ENCODE measurements around the gene BMP7.

The BMP7 gene

DNA sequence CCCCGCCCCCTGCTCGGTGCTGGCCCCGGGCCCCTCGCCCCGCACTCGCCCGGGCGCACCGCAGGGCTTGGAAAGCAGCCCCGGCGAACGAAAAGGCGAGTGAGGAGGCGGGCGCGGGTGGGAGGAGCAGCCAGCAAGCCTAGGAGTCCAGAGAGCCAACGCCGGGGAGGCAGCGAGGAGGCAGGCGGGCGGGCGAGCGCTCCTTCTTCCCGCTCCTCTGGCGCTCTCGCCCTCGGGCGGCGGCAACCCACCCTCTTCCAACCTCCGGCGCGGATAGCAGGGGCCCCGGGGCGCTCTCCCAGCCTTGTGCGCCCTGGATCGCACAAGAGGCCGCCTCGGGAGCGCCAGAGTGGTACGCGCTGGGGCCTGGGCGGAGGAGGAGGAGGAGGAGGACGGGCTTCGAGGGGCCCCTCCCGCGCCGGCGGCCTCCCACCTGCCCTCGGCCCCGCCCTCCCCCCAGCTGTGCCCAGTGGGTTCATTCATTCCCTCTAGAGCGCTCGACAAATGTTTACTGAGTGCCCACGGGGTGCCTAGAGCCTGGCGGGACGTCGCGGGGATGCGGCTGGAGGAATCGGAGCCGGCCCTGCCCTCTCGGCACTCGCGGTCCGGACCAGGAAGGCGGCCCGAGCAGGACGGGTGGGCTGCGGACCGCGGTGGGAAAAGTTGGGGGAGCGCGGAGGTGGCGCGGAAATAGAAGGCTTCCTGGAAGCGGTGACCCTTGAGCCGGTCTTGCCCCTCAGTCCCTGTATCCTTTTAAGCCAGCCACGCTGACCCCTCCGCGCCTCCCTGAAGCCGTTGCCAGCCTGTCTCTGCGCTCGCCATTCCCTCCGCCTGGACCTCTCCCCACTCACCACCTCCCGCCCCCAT, at the start of gene BMP7:
BMP7 (minus strand) TSS at position 351 of the 867 bp plus-strand sequence. CDS start 519 bp downstream, outside the sequence.
- DNase-seq (ENCODE audit: low read depth in 2 of 2), result no peak

DNA sequence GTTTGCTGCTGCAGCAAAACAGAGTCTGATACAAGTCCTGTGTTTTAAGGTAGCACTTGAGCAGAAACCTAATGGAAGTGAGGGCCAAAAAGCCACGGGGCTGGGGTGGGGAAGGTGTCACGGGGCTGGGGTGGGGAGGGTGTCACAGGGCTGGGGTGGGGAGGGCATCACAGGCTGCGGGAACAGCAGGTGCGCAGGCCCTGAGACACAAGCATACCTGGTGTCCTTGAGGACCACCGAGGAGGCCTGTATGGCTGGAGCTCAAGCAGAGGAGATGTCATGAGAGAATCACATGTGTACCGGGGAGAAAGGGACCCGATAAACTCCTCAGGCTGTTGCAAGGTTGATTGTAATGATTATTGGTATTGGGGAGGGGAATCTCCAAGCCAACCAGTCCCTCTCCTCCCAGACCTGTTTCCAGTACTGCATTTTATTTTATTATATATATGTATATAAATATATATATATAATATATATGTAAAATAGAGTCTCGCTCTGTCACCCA, 49.6 kb upstream of the BMP7 start:
- DNase-seq (ENCODE audit: low read depth in 2 of 2), result no peak

DNA sequence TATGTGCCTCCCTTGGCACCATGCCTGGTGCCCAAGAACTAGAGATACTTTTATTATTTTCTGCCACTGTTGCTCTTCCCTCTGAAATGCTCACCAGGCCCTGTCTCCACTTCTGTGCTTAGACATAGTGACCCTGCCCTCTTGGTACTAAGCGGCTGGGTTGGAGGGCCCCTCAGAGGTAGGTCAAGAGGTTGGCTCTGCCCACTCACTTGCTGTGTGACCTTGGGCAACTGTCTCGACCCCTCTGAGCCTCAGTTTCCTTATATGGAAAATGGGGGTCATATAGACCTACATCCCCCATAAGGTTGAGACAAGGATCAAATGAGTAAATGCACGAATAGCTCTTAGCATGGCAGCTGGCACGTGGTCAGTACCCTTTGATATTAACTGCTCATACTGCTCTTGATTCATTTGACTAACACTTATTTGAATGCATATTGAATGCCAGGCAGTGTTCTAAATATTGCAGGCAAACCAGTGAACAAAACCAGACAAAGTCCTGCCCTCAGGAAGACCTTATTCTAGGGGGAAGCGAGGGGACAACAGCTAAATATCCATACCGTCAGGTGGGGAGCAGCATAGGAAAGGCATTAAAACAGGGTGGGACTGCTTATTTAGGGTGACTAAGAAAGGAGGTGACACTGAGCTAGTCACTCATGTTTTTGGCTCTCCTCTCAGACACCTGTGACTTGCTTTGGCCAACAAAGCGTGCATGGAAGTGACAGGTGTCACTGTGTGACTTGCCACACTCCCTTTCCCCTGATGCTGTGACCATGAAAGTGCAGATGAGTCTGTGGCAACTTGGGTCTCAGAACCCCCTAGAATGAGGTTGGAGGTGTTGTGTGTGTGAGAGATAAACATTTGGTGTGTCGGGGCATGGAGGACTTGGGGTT, 48.9 kb upstream of the BMP7 start:
- no peak for DNase-seq (ENCODE audit: low read depth in 2 of 2)

DNA sequence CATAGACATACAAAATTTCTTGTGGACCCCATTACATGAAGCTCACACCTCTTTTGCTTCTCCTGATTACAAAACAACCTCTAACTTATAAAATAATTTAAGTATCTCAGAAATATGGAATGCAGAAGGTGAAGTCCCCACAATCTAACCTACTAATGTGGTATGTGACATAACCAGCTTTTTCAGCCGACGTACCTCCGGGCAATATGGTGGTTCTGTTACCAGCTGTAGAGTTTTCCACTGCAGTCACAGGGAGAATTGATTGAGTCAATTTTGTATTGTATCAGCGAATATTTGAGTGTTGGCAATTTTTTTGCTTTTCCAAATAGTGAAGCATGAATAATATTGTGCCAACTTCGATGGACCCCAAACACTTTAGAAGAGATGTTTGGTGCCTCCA, 47.5 kb upstream of the BMP7 start:
- DNase-seq (ENCODE audit: low read depth in 2 of 2), result no peak

DNA sequence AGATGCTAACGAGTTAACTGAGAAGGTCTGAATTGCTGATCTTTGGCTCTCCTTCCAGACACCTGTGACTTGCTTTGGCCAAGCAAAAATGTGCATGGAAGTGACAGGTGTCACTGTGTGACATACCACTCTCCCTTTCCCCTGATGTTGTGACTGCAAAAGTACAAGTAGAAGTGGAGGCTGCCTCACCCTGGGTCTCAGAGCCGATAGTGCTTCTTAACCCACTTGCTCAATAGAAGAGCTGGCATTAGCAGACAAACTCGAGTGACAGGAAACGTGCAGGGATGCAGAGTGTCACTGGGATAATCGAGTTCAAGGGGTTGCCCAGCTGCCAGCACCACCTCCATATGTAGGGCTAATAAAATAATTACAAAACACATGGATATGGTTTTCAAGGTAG, 46.8 kb upstream of the BMP7 start:
- no peak for DNase-seq (ENCODE audit: low read depth in 2 of 2)

DNA sequence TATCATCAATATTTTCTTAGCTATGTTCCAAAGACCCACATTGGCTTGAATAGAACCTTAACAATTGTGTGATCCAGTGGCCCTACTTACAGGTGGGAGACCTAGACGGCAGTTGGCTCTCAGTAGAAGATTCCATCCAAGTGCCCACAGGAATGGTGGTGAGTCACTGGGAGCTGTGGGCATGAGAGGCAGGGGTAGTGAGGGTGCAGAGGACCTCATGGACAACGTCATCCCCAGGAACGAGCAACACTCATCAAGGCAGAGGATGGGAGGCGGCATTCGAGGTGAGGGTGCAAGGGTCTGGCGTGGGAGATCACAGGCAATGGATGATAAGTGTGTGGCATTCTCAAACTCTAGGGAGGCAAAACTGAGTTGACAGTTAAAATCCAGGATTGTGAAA, 45.7 kb upstream of the BMP7 start:
- no peak for DNase-seq (ENCODE audit: low read depth in 2 of 2)

DNA sequence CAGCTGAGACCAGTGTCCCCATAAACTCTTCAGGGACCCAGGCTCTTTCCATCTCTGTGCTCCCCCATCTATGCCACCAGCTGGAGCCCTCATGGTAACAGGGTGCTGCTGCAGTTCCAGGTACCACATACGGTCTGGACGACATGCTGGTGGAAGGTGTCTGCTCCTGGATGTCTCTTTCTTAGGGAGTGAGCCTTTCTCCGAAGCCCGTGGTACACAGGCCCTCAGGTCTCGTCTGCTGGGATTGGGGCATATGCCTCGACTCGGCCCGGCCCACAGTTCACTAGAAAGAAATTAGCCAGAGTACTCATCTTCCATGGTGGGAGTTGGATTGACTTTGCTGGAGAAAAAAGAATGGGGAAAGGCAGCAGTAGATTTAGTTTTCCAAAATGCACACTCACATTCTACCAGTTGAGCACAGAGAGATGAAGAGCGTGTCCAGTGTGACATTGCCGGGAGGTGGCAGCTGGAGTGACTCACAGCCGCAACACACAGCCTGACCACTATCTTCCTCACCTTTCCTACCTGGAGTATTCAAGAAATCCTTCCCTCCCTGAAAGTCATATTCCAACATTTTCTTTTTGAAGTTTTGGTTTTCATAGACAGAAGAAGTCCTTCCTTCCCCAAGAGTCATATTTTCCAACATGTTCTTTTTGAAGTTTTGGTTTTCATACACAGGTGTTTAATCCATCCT, 44.5 kb upstream of the BMP7 start:
- DNase-seq (ENCODE audit: low read depth in 2 of 2), result no peak

DNA sequence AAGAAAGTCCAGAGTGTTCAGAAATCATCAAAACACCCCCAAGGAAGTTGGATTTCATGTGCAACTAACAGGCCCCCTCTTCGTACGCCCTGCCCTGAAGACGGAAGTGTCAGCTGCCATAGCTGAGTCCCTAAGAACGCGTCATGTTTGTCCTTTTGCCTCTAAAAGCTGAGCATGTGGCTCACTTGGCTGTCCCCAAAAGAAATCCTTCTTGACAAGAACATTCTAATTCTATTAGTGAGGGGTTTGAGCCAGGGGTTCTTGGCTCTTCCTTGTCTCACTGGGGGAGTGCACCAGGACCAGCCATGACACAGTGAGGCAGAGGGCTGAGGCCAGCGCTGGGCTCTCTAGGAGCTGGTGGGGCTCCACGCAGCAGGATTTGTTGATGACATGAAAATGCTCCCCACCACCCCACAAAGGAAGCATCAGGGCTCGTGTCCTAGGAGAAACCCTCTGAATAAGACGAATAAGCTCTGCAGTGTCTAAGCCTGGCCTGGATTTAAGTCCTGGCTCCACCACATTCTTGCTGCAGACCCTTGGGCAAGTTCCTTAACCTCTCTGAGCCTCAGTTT, 43.2 kb upstream of the BMP7 start:
- DNase-seq (ENCODE audit: low read depth in 2 of 2), result no peak

DNA sequence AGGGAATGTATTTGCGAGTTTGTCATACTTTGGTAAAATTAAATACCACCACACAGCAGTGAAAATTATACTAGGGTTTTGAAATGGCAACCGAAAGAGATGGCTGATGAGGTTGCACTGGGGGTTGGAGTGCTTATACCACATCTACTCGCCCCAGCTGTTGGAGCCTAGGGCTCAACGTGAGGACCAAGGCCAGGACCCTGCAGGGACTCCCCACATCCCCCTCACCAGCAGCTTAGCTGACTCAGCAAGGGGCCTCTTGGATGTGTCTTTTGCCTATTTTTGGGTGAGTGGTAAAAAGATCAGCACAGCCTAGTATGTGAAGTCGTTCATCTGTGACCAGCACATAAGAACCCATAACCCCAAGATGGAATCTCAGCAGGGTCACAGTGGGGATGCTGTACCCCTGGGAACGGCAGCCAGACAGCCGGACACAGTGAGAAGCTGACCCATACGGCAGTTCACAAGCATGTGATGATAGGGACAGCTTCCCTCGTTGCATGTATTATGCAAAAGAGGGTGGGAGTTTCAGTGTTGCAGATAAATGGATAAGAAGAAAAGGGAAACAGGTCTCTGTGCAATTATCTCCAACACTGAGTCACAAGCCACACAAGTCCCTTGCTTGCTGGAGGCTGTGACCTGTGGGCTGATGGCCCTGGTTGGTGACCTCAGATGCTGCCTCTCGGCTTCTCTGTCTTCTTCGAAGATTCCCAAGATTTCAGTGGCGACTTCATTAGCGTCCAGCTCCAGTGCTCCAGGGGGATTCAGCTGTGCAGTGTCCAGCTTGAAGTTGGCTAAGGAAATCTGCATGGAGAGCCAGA, 42.2 kb upstream of the BMP7 start:
- DNase-seq (ENCODE audit: low read depth in 2 of 2), result no peak

DNA sequence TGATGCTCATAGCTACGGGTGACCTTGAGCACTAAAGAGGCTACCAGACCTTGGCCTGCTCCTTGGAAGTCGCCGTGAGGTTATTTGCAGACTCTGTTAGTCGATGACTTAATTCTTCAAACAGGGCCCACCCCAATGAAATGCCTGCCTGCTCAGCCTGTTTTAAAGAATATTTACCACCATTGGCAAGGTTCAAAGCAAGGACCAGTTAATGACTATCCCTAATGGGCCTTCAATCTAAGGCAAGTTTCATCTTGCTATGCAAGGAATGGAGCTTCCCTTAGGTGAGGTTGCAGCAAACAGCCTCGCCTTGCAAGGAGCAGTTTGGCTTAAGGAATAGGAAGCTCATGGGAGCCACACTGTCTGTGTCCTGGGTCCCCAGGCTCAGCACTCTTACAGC, 40.3 kb upstream of the BMP7 start:
- DNase-seq (ENCODE audit: low read depth in 2 of 2), result no peak

DNA sequence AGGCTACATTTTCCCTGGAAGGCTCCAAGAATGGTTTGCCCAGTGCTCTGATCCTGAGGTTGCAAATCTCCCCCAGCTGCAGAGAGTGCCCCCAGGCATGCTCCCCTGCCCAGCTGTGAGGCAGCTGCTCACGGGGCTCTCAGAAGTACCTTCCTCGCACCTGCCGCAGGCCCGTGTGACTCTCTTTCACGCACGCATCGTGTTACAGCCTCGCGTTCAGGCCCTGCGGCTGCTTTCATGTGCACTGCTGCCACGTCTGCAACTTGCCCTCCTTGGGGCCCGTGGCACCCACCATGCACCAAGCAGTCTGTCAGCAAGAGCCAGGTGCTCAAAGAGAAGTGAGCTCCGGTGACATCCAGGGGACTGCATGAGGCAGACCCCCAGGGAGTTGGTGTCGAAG, 34.6 kb upstream of the BMP7 start:
- DNase-seq (ENCODE audit: low read depth in 2 of 2), result no peak

DNA sequence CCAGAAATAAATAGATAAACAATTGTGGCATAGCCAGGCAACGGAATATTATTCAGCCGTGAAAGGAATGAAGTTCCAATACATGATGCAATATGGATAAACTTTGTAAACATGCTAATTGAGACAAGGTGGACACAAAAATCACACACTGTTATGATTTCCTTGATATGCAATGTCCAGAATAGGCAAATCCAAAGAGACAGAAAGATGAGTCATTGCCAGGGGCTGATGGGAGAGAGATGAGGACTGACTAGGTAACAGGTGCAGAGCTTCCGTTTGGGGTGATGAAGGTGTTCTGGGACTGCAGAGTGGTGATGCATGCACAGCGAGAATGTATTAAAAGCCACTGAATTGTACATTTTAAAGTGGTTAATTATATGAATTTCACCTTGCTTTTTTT, 32.0 kb upstream of the BMP7 start:
- no peak for DNase-seq (ENCODE audit: low read depth in 2 of 2)

DNA sequence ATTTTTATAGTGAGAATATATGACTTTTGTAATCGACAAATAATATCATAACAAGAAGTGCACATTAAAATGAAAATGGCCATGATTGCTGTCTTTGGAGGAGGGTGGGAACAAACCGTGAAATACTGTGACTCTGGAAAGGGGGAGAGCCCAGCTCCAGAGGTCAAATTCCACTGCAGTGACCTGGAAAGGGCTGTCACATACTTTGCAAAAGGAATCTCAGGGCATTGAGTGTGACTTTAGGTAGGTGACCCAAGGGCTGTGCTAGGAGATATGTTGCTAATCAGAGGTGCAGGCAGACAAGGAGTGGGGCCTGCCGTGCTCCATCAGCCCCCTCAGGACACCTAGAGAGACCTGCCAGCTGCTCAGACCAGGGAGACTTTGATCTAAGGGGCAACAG, 28.1 kb upstream of the BMP7 start:
- DNase-seq (ENCODE audit: low read depth in 2 of 2), result no peak

DNA sequence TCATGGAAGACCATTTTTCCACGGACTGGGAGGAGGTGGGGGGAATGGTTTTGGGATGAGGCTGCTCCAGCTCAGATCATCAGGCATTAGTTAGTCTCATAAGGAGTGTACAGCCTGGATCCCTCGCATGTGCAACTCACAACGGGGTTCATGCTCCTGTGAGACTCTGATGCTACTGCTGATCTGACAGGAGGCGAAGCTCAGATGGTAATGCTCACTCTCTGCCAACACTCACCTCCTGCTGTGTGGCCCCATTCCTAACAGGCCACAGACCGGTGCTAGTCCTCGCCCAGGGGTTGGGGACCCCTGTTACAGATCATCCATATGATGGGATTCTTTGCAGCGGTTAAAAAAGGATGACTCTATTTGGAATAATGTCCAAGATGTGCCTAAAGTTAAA, 27.6 kb upstream of the BMP7 start:
- no peak for DNase-seq (ENCODE audit: low read depth in 2 of 2)

DNA sequence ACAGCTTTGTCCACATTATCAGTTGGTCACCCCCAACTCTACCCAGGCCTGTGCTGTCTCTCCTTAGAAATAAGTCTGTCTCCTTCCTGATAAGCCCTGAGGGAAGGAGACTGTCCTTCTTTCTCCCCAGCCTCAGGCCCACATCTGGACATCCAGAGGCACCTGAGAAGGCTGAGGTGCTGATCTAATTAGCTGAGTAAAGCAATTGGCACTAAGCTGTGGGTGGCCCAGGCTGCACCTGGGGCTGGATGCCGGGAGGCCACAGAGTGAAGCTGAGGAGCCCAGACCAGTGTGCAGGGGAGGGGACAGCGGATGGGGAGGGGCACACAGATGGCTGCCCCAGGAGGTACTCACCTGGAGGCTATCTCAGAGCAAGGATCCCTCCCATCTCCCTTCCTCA, 26.2 kb upstream of the BMP7 start:
- no peak for DNase-seq (ENCODE audit: low read depth in 2 of 2)

DNA sequence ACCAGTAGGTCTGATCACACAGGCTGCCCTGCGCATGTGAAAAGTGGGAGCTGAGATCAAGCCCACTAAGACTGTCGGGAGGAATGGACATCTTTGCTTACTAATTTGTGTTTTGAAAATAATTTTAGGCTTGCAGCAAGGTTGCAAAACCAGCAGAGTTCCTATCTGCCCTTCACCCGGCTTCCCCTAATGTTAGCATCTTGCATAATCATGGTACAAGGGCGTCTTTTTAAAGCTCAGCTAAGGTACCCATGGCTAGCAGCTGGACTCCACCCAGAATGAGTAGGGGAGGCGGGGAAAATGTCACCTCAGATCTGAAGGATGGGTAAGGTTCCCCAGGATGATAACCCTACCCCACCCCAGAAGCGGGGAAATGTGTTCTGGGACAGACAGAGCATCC, 25.3 kb upstream of the BMP7 start:
- DNase-seq (ENCODE audit: low read depth in 2 of 2), result no peak

DNA sequence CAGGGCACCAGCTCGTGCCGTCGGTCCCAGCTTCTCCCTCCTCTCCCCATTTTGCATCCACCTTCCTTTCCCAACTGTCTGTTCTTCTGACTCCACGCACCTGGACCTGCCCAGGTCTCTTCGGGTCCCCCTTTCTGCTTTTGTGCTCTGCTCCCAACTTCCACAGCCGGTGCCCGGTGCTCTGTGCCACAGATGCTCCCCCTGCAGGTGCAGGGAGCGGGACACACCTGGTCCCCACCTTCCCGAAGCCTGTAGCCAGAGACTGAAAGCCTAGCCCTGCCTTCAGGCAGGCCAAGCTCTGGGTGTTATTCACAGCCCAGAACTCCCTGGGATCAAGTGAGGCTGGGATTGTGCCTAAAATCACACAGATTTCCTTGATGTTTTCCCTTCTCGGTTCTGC, 24.6 kb upstream of the BMP7 start:
- DNase-seq (ENCODE audit: low read depth in 2 of 2), result no peak

DNA sequence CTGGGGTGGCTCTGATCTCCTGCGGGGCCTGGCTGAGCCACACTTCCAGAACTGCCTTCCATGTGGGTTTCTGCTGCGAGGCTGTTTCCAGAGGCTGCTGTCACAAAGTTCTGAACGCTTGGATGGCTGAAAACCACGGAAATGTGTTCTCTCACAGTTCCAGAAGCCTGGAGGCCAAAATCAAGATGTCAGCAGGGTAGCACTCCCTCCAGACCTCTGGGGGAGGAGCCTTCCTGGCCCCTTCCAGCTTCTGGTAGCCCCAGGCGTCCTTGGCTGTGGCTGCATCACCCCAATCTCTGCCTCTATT, 23.7 kb upstream of the BMP7 start:
- no peak for DNase-seq (ENCODE audit: low read depth in 2 of 2)

DNA sequence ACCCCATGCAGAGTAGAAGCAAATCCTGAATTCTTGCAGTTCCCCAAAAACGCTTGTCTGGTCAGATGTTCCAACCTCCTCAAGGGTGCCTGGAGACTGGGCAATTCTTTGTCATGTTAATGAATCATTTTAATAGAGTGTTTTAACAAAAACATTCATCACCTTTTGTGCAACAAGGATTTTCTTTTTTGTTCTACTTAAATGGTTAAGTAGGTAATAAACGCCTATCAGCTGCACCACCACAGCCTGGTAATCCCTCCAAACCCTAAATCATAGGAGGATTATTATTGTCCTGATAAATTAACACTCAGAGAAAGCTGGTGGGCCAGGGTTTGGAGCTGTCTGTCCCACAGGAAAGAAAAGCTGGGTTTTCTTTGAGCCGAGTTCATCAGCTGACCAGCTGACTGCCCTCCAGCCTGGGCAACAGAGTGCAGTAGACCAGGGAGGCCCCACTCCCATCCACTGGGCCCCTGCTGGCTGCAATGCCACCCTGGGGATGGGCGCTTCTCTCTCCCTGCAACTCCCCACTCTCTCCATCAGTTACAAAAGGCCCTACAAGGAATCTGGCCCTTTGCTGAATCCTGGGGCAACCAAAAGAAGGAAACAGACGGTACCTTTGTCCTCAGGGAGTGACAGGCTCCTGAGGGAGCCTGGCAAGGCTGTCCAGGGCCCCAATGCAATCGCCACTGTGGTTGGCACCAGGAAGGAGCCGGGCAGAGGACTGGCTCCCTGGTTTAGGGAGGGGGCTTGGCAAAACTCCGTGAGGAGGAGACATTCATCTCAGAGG, 23.1 kb upstream of the BMP7 start:
- no peak for DNase-seq (ENCODE audit: low read depth in 2 of 2)

DNA sequence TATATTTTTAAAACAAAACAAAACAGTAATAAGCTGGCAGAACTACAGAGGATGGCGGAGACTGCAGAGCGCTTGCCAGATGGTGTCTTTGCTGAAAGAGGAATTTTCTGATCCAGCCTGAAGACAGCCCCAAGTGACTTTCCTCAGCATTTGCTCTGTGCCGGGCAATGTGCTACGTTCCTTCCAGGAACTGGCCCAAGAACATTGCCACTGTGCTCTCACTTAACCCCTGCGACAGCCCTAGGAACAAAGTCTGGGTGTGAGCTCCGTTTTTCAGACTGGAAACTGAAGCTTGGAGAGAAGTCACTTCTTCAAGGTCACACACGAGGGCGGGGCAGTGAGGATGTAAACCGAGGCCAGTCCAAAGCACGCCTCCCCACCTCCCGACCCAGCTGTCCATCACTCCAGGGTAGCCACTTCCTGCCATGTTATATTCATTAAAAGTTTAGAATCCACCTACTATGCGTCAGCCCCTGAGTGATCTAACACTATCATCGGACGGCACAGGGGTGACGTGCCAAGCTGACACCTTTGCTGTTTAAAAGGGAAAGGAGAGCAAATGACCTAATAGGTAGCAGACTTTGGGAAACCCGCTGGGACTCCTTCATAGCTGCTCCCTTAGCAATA, 22.3 kb upstream of the BMP7 start:
- DNase-seq (ENCODE audit: low read depth in 2 of 2), result no peak

All from stimulated activated CD4-positive, alpha-beta T cell treated with anti-CD3 and anti-CD28 coated beads, Interleukin-12 subunit alpha, Interleukin-12 subunit beta, amount 100 ng/mL, for 24 hours (primary cell).